GM12878 (cell line): Measurements from ENCODE around the gene MAMDC2.

Experiments used
- BRCA1 ChIP-seq: IDR thresholded peaks from 2 replicates; pipeline ENCODE4 v1.6.1; 2011; ENCODE audit warnings: low read depth, low read length, improper control_type of control experiment
- CTCF ChIP-seq, 3 experiments: IDR thresholded peaks in 2 of 3; conservative IDR thresholded peaks in 1 of 3; 2 replicates each; pipeline ENCODE4 v1.5.1; 2011; ENCODE audit warnings: low read depth in 3 of 3, low read length in 3 of 3, mild to moderate bottlenecking in 3 of 3, control low read depth in 2 of 3, moderate library complexity in 2 of 3, inconsistent platforms in 1 of 3, mixed read lengths in 1 of 3; ENCODE audit not compliant: control insufficient read depth in 2 of 3, insufficient read depth in 1 of 3; ENCODE audit errors: extremely low read depth in 1 of 3
- E2F4 ChIP-seq: IDR thresholded peaks from 2 replicates; pipeline ENCODE4 v1.6.1; 2012; ENCODE audit warnings: low read depth, low read length, improper control_type of control experiment
- POLR2A ChIP-seq: IDR thresholded peaks from 2 replicates; pipeline ENCODE4 v1.6.1; 2011; ENCODE audit warnings: low read depth, mild to moderate bottlenecking, low read length
- POLR2AphosphoS2 ChIP-seq: IDR thresholded peaks from 2 replicates; pipeline ENCODE4 v1.6.1; 2011; ENCODE audit warnings: low read depth, mild to moderate bottlenecking, low read length, improper control_type of control experiment, moderate library complexity
- POLR2AphosphoS5 ChIP-seq: IDR thresholded peaks from 2 replicates; pipeline ENCODE4 v1.6.1; 2011; ENCODE audit warnings: mild to moderate bottlenecking, low read length, inconsistent platforms
- RBBP5 ChIP-seq: fragments of 200-600 bp; sonication (generic); conservative IDR thresholded peaks from 2 replicates; pipeline ENCODE4 v1.6.1; 2016
- REST ChIP-seq: IDR thresholded peaks from 2 replicates; pipeline ENCODE4 v1.6.1; 2012; ENCODE audit warnings: mild to moderate bottlenecking, low read depth, low read length
- RUNX3 ChIP-seq: IDR thresholded peaks from 2 replicates; pipeline ENCODE4 v1.6.1; 2012; ENCODE audit warnings: low read length, inconsistent platforms
- SP1 ChIP-seq: IDR thresholded peaks from one replicate; pipeline ENCODE4 v1.6.1; 2011; ENCODE audit warnings: low read depth, low read length
- ZZZ3 ChIP-seq: IDR thresholded peaks from 2 replicates; pipeline ENCODE4 v1.6.1; 2011; ENCODE audit warnings: low read depth; ENCODE audit not compliant: control insufficient read depth, insufficient read length

GRCh38 chr9:70010015-70010414 lies 33.6 kb upstream of the MAMDC2 start:
- no peak for TF ChIP-seq POLR2A
- TF ChIP-seq ZZZ3: no peak
- no peak for TF ChIP-seq CTCF (IDR thresholded peaks at IDR 0.05 in 2 of 3, conservative IDR thresholded peaks at IDR 0.05 in 1 of 3; ENCODE audit: control insufficient read depth in 2 of 3, extremely low read depth in 1 of 3, insufficient read depth in 1 of 3, low read depth in 3 of 3, low read length in 3 of 3)
- TF ChIP-seq POLR2AphosphoS5: no peak
- TF ChIP-seq RBBP5: no peak
- no peak for TF ChIP-seq E2F4
- no peak for TF ChIP-seq BRCA1
- TF ChIP-seq POLR2AphosphoS2: no peak
- no peak for TF ChIP-seq SP1
- no peak for TF ChIP-seq REST
- TF ChIP-seq RUNX3: no peak
